ENCODE results near the gene RNF220.
A peak's percentile ranks its signal among the peaks of the same experiment; 100 is the strongest.
"Not testable (repeated sequence)": the region's sequence is repeated elsewhere in the genome, so short reads cannot be mapped to it uniquely, and the experiment has no call there.

Gene RNF220

GRCh38 chr1:44661781-44662682 is 257.0 kb downstream of the RNF220 start:
- no peak for DNase-seq

- no peak for DNase-seq
These were observed 257.6 kb downstream of the RNF220 start for GRCh38 chr1:44662683-44663030.

GRCh38 chr1:44663417-44663816 is 258.4 kb downstream of the RNF220 start:
- DNase-seq, result no peak

GRCh38 chr1:44664730-44665370 is 259.8 kb downstream of the RNF220 start:
- no peak for DNase-seq

- not testable (repeated sequence) for DNase-seq
These were observed 261.7 kb downstream of the RNF220 start for GRCh38 chr1:44666719-44667118.

- DNase-seq, result no peak
These were observed 265.9 kb downstream of the RNF220 start for GRCh38 chr1:44670751-44671640.

GRCh38 chr1:44672254-44672955 is 267.4 kb downstream of the RNF220 start:
- no peak for DNase-seq

GRCh38 chr1:44672961-44673674 is 268.1 kb downstream of the RNF220 start:
- DNase-seq, result no peak

GRCh38 chr1:44673675-44674112 is 268.6 kb downstream of the RNF220 start:
- DNase-seq, result no peak

- DNase-seq, result peak; percentile 98
These were observed 269.3 kb downstream of the RNF220 start, which contains the start of the genes ARMH1 and TMEM53 for GRCh38 chr1:44674113-44675000. ARMH1 (plus strand) TSS chr1:44674714; CDS start chr1:44689698, 14,984 bp downstream. TMEM53 (minus strand) TSS chr1:44674481; CDS start chr1:44674391, 90 bp downstream.

- no peak for DNase-seq
These were observed 270.1 kb downstream of the RNF220 start for GRCh38 chr1:44675186-44675585.

GRCh38 chr1:44676484-44677200 is 271.6 kb downstream of the RNF220 start:
- DNase-seq, result no peak

- peak; percentile 41 for DNase-seq
These were observed 272.2 kb downstream of the RNF220 start for GRCh38 chr1:44677201-44677766.

- DNase-seq, result no peak
These were observed 273.1 kb downstream of the RNF220 start for GRCh38 chr1:44678120-44678519.

GRCh38 chr1:44678626-44679025 is 273.6 kb downstream of the RNF220 start:
- DNase-seq, result no peak

GRCh38 chr1:44679468-44679867 is 274.4 kb downstream of the RNF220 start:
- no peak for DNase-seq

- DNase-seq, result no peak
These were observed 277.1 kb downstream of the RNF220 start for GRCh38 chr1:44681905-44682882.

- DNase-seq, result no peak
These were observed 277.8 kb downstream of the RNF220 start for GRCh38 chr1:44682883-44683265.
